Activated CD4-positive, alpha-beta T cell treated with anti-CD3 and anti-CD28 coated beads for 48 hours (primary cell): ENCODE results near the gene CORO2A.

Experiments
- DNase-seq: peaks from one replicate; pipeline ENCODE4 v3.0.0-alpha.2; 2020

Gene CORO2A

GRCh38 chr9:98219364-98219716 is 26.9 kb upstream of the CORO2A start:
- no peak for DNase-seq

DNA sequence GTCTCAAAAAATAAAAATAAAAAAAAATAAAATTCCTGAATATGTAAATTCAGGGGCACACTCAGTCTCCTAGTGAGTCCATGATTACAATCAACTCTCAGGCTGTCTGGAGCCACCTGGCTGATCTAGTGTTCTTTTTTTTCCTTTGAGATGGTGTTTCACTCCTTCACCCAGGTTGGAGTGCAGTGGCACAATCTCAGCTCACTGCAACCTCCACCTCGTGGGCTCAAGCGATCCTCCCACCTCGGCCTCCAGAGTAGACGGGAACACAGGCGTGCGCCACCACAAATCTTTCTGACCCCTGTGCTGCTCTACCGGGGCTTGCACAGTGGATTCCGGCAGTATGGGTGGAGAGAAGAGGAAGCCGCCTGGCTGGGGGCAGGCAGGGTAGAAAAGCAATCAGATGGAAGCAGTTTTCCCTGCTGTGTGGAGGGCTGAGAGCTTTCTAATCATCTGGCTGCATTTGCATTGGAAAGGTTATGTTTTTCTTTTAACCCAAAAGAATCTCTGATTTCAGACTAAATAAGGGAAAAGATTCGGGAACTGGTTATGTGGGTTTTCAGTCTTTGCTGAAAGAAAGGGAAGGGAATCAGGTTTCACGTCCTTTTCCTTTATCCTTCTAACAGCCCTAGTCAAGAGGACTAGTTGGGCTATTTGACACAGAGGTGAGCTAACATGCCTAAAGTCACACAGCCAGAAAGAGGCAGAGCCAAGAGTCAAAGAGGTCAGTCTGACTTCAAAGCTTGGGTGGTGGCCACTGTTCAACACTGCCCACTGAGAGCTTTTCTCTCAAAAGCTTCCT is 26.3 kb upstream of the CORO2A start:
- DNase-seq, result no peak

GRCh38 chr9:98217255-98217654 is 24.8 kb upstream of the CORO2A start:
- no peak for DNase-seq

DNA sequence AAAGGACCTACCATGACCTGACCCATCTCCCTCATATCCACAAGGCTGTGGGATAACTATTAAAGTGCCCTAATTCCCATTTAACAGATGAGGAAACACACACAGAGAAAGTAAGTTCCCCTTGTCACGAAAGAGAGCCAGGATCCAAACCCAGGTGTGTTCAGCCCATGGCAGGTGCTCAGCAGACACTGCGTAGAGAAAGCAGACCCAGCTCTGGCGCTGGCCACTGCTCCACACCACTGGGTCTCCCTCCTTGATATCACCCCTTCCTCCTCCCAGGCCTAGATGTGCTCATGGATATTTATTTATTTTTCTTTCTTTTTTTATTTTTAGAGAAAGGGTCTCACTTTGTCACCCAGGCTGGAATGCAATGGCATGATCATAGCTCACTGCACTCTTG is 24.0 kb upstream of the CORO2A start:
- no peak for DNase-seq

GRCh38 chr9:98215821-98216220 is 23.4 kb upstream of the CORO2A start:
- no peak for DNase-seq

- DNase-seq, result no peak
These were observed 22.8 kb upstream of the CORO2A start for GRCh38 chr9:98215271-98215670.

GRCh38 chr9:98214811-98215210 is 22.4 kb upstream of the CORO2A start:
- DNase-seq, result no peak

DNA sequence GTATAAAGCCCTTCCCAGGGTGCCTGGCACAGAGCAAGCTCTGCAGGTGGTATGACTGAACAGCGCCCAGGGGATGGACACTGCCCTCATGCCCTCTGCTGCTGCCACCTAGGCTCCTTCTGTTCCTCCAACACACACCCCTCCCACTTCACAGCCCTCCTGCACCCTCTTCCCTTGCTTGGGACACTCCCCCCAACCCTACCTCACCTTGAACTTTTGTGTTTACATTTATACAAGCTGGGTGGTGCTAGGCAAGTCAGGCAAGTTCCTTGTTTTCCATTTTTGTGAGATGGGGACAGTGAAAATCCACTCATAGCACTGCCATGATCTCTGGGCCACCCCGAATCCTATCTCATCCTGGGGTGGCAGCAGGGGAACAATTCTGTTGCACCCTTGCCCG is 18.8 kb upstream of the CORO2A start:
- no peak for DNase-seq

GRCh38 chr9:98210435-98210834 is 18.0 kb upstream of the CORO2A start:
- no peak for DNase-seq

DNA sequence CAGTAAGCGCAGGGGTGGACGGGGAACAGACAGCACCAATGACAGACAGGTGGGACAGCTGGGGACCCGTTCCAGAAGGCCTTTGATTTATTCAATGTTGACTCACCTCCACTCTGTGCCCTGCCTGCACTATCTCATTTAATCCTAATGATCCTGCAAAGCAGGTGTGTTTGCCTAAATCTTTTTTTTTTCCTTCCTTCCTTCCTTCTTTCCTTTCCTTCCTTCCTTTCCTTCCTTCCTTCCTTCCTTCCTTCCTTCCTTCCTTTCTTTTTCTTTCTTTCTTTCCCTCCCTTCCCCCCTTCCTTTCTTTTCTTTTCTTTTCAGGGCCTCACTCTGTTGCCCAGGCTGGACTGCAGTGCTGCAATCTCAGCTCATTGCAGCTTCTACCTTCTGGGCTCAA is 17.1 kb upstream of the CORO2A start:
- DNase-seq, result no peak

- DNase-seq, result no peak
These were observed 16.2 kb upstream of the CORO2A start for GRCh38 chr9:98208635-98209034.

DNA sequence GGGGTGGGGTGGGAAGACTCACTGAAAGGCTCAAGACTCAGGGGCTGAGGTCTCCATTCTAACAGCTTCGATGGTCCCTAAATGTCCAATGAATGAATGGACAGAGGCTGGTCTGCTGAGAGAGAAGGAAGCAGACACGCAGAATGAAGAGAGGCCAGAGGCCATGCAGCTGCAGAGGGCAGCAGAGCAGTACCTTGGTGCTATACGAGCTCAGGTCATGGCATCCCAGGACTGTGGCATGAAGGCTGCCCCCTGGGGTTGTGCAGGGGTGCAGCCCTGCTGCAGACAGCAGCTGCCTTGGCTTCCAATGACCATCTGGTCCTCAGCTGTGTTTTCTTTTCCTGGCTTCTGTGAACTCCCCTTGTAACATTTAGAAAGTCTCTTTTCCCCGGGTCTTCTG is 15.2 kb upstream of the CORO2A start:
- no peak for DNase-seq

- DNase-seq, result no peak
These were observed 14.3 kb upstream of the CORO2A start for GRCh38 chr9:98206754-98207153.

DNA sequence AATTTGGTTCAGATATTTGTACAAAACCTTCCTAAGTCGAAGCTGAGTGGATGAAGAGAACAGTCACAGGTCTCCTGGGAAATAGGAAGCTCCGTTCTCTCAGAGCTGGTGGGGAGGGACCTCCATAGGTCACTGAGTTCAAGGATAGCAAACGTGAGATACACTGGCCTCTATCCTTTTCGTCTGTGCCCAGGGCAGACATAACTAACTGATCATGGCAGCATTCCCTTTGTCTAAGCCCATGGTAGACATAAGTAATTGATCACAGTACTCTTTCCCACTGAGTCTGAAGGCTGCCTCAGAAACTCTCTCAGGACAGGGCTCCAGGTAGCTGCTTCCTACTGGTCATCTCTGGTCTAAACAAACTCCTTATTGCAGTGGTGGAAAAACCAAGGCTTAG is 12.3 kb upstream of the CORO2A start:
- DNase-seq, result no peak

GRCh38 chr9:98203153-98203552 is 10.7 kb upstream of the CORO2A start:
- no peak for DNase-seq

- DNase-seq, result no peak
These were observed 9.8 kb upstream of the CORO2A start for GRCh38 chr9:98202252-98202651.

DNA sequence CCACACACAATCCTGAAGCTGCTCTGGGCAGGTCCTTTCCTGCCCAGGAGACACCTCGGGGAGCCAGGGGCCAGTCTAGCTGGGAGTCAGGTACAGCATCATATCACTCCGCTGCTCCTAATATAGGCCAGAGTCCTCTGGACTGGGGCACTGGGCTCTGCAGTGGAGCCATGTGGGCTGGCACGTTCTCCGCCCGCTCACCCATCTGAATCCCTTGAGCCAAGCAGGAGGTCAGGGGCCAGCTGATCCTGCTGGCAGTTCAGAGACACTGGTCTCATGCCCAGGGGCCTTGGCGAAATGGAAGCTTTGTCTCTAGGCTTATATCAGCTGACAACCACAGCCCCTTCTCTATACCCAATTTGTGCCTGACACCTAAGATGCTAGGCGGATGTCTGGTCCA is 9.3 kb upstream of the CORO2A start:
- no peak for DNase-seq

DNA sequence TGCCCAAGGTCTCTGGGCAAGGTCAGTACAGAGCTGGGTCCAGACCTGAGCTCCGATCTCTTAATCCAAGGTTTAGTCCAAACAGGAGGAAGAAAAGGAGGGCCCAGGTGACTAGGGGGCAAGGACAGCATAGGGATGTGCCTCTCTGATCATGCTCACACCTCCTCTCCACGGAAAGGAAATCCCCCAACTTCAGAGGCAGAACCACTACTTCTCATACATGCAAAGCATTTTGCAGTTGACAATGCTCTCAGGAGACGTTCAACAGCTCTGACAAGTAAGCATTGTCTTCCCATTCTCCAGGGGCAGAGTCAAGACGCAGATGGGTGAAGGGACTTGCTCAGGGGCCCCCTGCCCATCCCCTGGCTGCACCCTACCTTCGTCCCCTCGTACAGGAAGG is 8.7 kb upstream of the CORO2A start:
- no peak for DNase-seq

DNA sequence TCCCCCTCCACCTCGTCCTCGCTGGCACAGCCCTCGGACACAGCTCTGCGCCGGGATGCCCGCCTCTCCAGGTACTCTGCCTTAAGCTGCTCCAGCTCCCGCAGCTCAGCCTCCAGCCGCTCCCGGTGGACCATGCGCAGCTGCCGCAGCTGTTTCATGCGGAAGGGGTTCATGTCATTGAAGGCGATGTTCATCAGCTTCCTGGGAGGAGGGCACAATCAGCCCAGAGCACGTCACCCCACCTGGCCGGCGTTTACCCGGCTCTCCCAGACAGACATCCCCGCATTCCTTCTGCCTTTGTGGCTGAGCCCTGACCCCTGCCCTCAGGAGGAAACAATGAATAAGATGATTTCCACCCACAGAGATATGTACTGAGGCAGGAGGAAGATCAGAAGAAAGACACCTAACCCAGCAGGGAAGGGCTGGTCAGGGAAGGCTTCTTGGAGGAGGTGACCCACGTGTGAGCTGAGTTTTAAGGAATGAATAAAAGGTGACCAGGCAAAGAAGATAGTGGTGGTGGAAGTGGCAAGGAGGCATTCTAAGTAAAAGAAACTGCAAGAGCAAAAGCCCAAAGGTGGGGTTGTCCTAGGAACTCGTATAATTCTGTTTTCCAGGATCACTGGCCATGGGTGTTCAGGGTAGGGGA is 7.1 kb upstream of the CORO2A start:
- no peak for DNase-seq

DNA sequence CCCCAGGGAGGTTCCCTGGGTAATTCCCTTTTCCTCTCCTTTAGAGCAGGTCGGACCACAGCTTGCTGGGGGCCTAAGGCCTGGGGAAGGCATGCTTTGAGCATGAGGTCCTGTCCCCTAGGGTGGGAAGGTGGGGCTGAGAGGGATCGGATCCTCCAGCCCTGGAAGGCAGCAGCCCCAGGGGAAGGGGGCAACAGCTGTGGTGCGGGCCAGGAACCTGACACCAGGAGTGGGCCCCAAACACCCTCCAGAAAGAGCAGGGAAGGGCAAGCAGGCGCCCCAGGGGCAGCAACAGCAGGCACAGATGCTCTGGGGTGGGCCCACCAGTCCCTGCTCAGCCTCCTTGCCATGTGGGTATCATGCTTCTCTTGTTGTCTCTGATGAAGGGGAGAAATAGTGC is 3.2 kb upstream of the CORO2A start:
- DNase-seq, result no peak

GRCh38 chr9:98193336-98193944 is 1.0 kb upstream of the CORO2A start:
- no peak for DNase-seq

DNA sequence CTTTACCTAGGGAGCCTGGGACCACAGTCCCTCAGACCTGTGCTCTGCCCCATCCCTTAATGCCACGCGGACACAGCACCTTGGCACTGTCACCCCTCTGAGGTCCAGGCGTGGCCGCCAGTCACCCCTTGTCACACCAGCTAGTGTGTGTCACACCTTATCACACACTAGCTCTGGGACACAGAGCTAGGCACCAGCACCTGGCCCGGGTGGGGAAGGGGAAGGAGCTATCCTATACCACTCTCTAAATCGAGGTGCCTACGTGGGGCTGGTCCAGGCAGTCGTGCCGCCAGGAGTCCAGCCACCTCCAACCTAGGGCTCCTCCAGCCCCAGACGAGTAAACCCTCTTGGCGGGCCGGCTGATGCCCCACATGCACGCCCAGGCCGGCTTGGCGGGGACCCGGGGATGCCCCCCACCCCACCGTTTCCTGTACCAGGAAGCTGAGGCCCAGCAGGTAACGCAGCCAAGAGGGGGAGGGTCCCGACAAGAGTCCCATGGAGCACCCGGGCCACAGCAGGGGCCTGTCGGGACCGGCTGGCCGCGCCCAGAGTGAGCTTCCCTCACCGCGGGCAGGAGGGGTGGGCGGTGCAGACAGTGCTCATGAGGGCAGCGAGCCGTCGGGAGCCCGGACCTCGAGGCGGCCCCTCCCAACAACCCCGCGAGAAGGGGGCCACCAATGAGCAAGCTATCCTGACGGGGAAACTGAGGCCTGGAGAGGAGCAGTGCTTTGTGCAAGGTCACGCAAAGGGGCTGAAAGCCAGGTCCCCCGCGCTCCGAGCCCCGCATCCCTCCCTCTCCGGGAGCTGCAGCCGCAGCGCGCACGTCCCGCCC is 550 bp downstream of the CORO2A start:
- DNase-seq, result peak; percentile 34

DNA sequence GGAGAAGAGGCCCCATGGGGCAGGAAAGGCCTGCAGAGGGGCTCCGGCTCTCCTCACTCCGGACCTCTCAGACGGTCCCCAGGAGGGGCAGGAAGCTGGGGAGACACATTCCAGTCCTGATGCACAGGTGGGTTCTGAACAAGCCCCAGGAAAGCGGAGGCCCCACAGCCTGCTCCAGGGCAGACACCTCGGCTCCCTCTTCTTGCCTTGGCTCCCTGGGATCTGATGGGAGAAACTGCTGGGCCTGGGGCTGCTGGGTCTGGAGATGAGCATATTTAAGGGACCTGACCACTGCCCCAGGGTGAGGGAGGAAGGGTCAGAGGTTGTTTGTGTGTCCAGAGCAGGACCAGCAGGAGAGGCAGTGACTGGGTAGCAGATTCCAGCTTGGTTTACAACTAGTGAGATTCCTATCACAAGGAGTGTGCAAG is 1.2 kb downstream of the CORO2A start:
- DNase-seq, result no peak

DNA sequence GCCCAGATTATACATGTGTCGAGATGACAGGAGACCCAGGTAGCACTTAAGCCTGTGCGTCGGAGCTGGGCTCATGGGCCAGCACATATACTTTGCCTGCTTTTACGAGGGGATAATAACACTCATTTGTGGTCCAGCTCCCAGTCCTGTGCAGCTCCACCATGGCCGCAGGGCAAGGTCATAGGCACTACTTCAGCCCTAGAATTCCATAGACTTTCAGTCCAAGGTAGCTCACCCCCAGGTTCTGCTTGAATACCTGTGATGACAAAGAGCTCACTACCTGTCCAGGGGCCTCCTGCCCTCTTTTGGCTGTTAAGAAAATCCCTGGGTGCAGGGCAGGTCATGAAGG is 1.7 kb downstream of the CORO2A start:
- DNase-seq, result no peak
